ENCODE data around the gene STIP1.

Gene STIP1

GRCh38 chr11:64249038-64249437 is 63.1 kb downstream of the STIP1 start:
- H3K4me1 ChIP-seq (ENCODE audit: low read length): no peaks in the 10 kb centered on the region; the same call in 1 of the 2 replicates
- no peak overlapping the region for H3K4me2 ChIP-seq (ENCODE audit: low read depth, low read length)

GRCh38 chr11:64249563-64250414 is 63.8 kb downstream of the STIP1 start:
- H3K9me2 ChIP-seq (replicated peaks; ENCODE audit: insufficient read depth, low read length): no peaks in the 10 kb centered on the region
- no peaks in the 10 kb centered on the region for H4K20me1 ChIP-seq (ENCODE audit: insufficient read depth, low read length)
- no peaks in the 10 kb centered on the region for H3K36me3 ChIP-seq (replicated peaks; ENCODE audit: insufficient read depth, low read length)
- no peaks in the 10 kb centered on the region for H3K9me3 ChIP-seq (replicated peaks; ENCODE audit: insufficient read depth, low read length)
- no peak overlapping the region for H3K27ac ChIP-seq (ENCODE audit: low read length)
- DNase-seq: no peak
- H3K9ac ChIP-seq (ENCODE audit: low read length): no peak overlapping the region
- H3K4me1 ChIP-seq (ENCODE audit: low read length): no peaks in the 10 kb centered on the region; the same call in 1 of the 2 replicates
- H3K4me2 ChIP-seq (ENCODE audit: low read depth, low read length): no peak overlapping the region
- TF ChIP-seq EZH2 (optimal IDR thresholded peaks at IDR 0.05; ENCODE audit: low read depth, low read length) (no peak), CTCF (IDR thresholded peaks at IDR 0.05; ENCODE audit: low read length) (no peak), EZH2phosphoT487 (IDR thresholded peaks at IDR 0.05; ENCODE audit: low read length) (no peak)
- 0 out of 2 replicates have a peak, but pooled peaks cover 4% of the 10 kb centered on the region for H3F3A ChIP-seq (ENCODE audit: insufficient read depth, low read length)
- peaks cover 5% of the 10 kb centered on the region; the same call in 1 of the 2 replicates for H3K27me3 ChIP-seq (replicated peaks; ENCODE audit: insufficient read depth, low read length)
- H3K4me3 ChIP-seq (ENCODE audit: low read length): no peak overlapping the region
- H3K79me2 ChIP-seq (ENCODE audit: low read length): peaks cover 27% of the 10 kb centered on the region
- no peak overlapping the region for H2AFZ ChIP-seq (ENCODE audit: low read length)

More at GRCh38 chr11:64249038-64249437, 63.1 kb downstream of the STIP1 start:
- Histone ChIP-seq H4K20me1 (ENCODE audit: insufficient read depth, low read length) (no peaks in the 10 kb centered on the region), H3K9ac (ENCODE audit: low read length) (no peak overlapping the region), H2AFZ (ENCODE audit: low read length) (no peak overlapping the region), H3K27ac (ENCODE audit: low read length) (no peak overlapping the region), H3K36me3 (replicated peaks; ENCODE audit: insufficient read depth, low read length) (no peaks in the 10 kb centered on the region), H3K79me2 (ENCODE audit: low read length) (peaks cover 35% of the 10 kb centered on the region), H3F3A (ENCODE audit: insufficient read depth, low read length) (0 out of 2 replicates have a peak, but pooled peaks cover 4% of the 10 kb centered on the region), H3K9me3 (replicated peaks; ENCODE audit: insufficient read depth, low read length) (no peaks in the 10 kb centered on the region), H3K27me3 (replicated peaks; ENCODE audit: insufficient read depth, low read length) (peaks cover 5% of the 10 kb centered on the region; the same call in 1 of the 2 replicates), H3K9me2 (replicated peaks; ENCODE audit: insufficient read depth, low read length) (no peaks in the 10 kb centered on the region), H3K4me3 (ENCODE audit: low read length) (no peak overlapping the region)
- no peak for TF ChIP-seq EZH2phosphoT487 (IDR thresholded peaks at IDR 0.05; ENCODE audit: low read length)
- TF ChIP-seq EZH2 (optimal IDR thresholded peaks at IDR 0.05; ENCODE audit: low read depth, low read length): no peak
- DNase-seq: no peak

GRCh38 chr11:64250415-64251015 is 64.5 kb downstream of the STIP1 start:
- no peak overlapping the region for H3K27ac ChIP-seq (ENCODE audit: low read length)
- H3K4me1 ChIP-seq (ENCODE audit: low read length): no peaks in the 10 kb centered on the region; the same call in 1 of the 2 replicates
- no peaks in the 10 kb centered on the region for H4K20me1 ChIP-seq (ENCODE audit: insufficient read depth, low read length)
- no peaks in the 10 kb centered on the region for H3K9me2 ChIP-seq (replicated peaks; ENCODE audit: insufficient read depth, low read length)
- H3F3A ChIP-seq (ENCODE audit: insufficient read depth, low read length): 0 out of 2 replicates have a peak, but pooled peaks cover 4% of the 10 kb centered on the region
- H3K27me3 ChIP-seq (replicated peaks; ENCODE audit: insufficient read depth, low read length): peaks cover 5% of the 10 kb centered on the region; the same call in 1 of the 2 replicates
- peak overlapping the region; percentile 84 for H2AFZ ChIP-seq (ENCODE audit: low read length)
- TF ChIP-seq EZH2phosphoT487 (IDR thresholded peaks at IDR 0.05; ENCODE audit: low read length): no peak
- no peak for TF ChIP-seq CTCF (IDR thresholded peaks at IDR 0.05; ENCODE audit: low read length)
- no peak for TF ChIP-seq EZH2 (optimal IDR thresholded peaks at IDR 0.05; ENCODE audit: low read depth, low read length)
- H3K36me3 ChIP-seq (replicated peaks; ENCODE audit: insufficient read depth, low read length): no peaks in the 10 kb centered on the region
- H3K4me3 ChIP-seq (ENCODE audit: low read length): peak overlapping the region; percentile 58
- DNase-seq: no peak
- peak overlapping the region; percentile 96 for H3K4me2 ChIP-seq (ENCODE audit: low read depth, low read length)
- peak overlapping the region; percentile 16; the same call in 1 of the 2 replicates for H3K9ac ChIP-seq (ENCODE audit: low read length)
- H3K79me2 ChIP-seq (ENCODE audit: low read length): peaks cover 20% of the 10 kb centered on the region
- no peaks in the 10 kb centered on the region for H3K9me3 ChIP-seq (replicated peaks; ENCODE audit: insufficient read depth, low read length)

Measured in MM.1S (cell line).